ENCODE results near the gene TRAPPC5. TPM values are rescaled to one million over a fixed set of nuclear protein-coding genes. Genes with fewer than 3 reads are reported as not detected.

Gene TRAPPC5
- total RNA-seq, 1 donor from 2014 or later, result 110 TPM

GRCh38 chr19:7652061-7652641, 28.5 kb upstream of the TRAPPC5 start:
- peak; percentile 25 for DNase-seq (ENCODE audit: low read depth)
- Mint-ChIP-seq H3K36me3 (ENCODE audit: low read depth, unreplicated experiment) (no peaks in the 10 kb centered on the region), H3K4me1 (ENCODE audit: low read depth, unreplicated experiment) (no peaks in the 10 kb centered on the region), H3K27me3 (ENCODE audit: low read depth, unreplicated experiment) (peaks cover 37% of the 10 kb centered on the region), H3K9me3 (ENCODE audit: unreplicated experiment) (no peaks in the 10 kb centered on the region), H3K27ac (ENCODE audit: unreplicated experiment) (peak overlapping the region; percentile 77), H3K4me3 (ENCODE audit: unreplicated experiment) (peak overlapping the region; percentile 60)
- Histone ChIP-seq H3K4me1 (ENCODE audit: insufficient read depth, low read length) (no peaks in the 10 kb centered on the region), H3K27ac (ENCODE audit: low read depth, low read length) (no peak overlapping the region), H3K4me3 (ENCODE audit: insufficient read depth, low read depth, low read length) (no peak overlapping the region), H2AFZ (ENCODE audit: low read depth, low read length) (peak overlapping the region; percentile 68), H3K27me3 (ENCODE audit: insufficient read depth, low read length) (peaks cover 2% of the 10 kb centered on the region), H3K4me2 (ENCODE audit: low read length) (peak overlapping the region; percentile 72), H4K20me1 (ENCODE audit: insufficient read depth, low read length) (no peaks in the 10 kb centered on the region), H3K9me3 (ENCODE audit: insufficient read depth, low read depth, low read length) (no peaks in the 10 kb centered on the region), H3K9ac (ENCODE audit: low read length) (no peak overlapping the region), H3K36me3 (ENCODE audit: insufficient read depth, low read length) (no peaks in the 10 kb centered on the region), H3K79me2 (ENCODE audit: insufficient read depth, low read length) (no peaks in the 10 kb centered on the region)
- TF ChIP-seq, protein P1, sequence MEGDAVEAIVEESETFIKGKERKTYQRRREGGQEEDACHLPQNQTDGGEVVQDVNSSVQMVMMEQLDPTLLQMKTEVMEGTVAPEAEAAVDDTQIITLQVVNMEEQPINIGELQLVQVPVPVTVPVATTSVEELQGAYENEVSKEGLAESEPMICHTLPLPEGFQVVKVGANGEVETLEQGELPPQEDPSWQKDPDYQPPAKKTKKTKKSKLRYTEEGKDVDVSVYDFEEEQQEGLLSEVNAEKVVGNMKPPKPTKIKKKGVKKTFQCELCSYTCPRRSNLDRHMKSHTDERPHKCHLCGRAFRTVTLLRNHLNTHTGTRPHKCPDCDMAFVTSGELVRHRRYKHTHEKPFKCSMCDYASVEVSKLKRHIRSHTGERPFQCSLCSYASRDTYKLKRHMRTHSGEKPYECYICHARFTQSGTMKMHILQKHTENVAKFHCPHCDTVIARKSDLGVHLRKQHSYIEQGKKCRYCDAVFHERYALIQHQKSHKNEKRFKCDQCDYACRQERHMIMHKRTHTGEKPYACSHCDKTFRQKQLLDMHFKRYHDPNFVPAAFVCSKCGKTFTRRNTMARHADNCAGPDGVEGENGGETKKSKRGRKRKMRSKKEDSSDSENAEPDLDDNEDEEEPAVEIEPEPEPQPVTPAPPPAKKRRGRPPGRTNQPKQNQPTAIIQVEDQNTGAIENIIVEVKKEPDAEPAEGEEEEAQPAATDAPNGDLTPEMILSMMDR (IDR thresholded peaks at IDR 0.05; ENCODE audit: insufficient read depth, low read depth, low read length), result peak; percentile 97
- no peak for TF ChIP-seq EZH2 (IDR thresholded peaks at IDR 0.05; ENCODE audit: insufficient read depth, low read length)
- no peak for FAIRE-seq

DNA sequence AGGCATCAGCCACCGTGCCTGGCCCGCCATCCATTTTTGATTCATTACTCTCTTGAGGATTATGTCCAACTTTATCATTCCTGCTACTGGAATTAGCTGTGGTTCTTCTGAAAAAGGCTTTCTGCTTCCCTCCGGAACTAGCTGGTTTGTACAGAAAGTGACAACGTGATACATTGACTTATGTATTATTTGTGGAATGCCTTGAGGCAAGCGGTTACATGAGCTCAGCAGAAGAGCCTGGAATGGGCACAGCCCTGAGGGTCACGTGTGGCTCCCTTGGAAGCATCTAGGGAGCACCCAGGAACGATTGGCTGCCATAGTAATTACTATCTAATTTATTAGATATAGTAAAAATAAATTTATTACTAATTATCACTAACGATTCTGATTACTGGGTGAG, 26.2 kb upstream of the TRAPPC5 start:
- Mint-ChIP-seq H3K4me3 (ENCODE audit: unreplicated experiment) (no peak overlapping the region), H3K9me3 (ENCODE audit: unreplicated experiment) (no peaks in the 10 kb centered on the region), H3K36me3 (ENCODE audit: low read depth, unreplicated experiment) (no peaks in the 10 kb centered on the region), H3K4me1 (ENCODE audit: low read depth, unreplicated experiment) (no peaks in the 10 kb centered on the region), H3K27ac (ENCODE audit: unreplicated experiment) (no peak overlapping the region), H3K27me3 (ENCODE audit: low read depth, unreplicated experiment) (peaks cover 47% of the 10 kb centered on the region)
- DNase-seq (ENCODE audit: low read depth), result no peak
- Histone ChIP-seq H3K4me1 (ENCODE audit: insufficient read depth, low read length) (no peaks in the 10 kb centered on the region), H3K9me3 (ENCODE audit: insufficient read depth, low read depth, low read length) (no peaks in the 10 kb centered on the region), H3K9ac (ENCODE audit: low read length) (no peak overlapping the region), H2AFZ (ENCODE audit: low read depth, low read length) (no peak overlapping the region), H3K27me3 (ENCODE audit: insufficient read depth, low read length) (peaks cover 2% of the 10 kb centered on the region), H3K4me2 (ENCODE audit: low read length) (no peak overlapping the region), H3K27ac (ENCODE audit: low read depth, low read length) (no peak overlapping the region), H3K79me2 (ENCODE audit: insufficient read depth, low read length) (no peaks in the 10 kb centered on the region), H3K4me3 (ENCODE audit: insufficient read depth, low read depth, low read length) (no peak overlapping the region), H3K36me3 (ENCODE audit: insufficient read depth, low read length) (no peaks in the 10 kb centered on the region), H4K20me1 (ENCODE audit: insufficient read depth, low read length) (no peaks in the 10 kb centered on the region)
- TF ChIP-seq, protein P1 (IDR thresholded peaks at IDR 0.05; ENCODE audit: insufficient read depth, low read depth, low read length), result no peak
- TF ChIP-seq EZH2 (IDR thresholded peaks at IDR 0.05; ENCODE audit: insufficient read depth, low read length), result no peak
- FAIRE-seq, result no peak

DNA sequence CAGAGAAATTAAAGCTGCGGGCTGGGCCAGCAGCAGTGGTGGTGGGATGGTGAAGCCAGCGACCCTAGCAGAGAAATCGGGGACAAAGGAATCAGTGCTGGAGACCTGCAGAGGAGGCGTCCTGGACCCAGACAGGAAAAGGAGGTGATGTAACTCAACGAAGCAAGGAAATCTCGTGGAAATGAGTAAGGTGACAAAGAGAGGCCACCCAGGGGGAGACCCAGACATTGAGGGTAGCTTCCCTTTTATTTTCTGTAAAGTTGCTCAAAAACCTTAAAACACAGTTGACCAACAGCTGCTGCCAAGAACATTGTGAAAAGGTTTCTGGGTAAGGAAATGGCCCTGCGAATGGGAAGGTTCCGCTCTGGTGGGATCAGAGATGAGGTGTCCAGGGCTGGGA, 25.1 kb upstream of the TRAPPC5 start:
- H3K4me1 Mint-ChIP-seq (ENCODE audit: low read depth, unreplicated experiment), result no peaks in the 10 kb centered on the region
- no peaks in the 10 kb centered on the region for H3K4me1 ChIP-seq (ENCODE audit: insufficient read depth, low read length)
- no peaks in the 10 kb centered on the region for H3K9me3 ChIP-seq (ENCODE audit: insufficient read depth, low read depth, low read length)
- no peak overlapping the region for H3K4me3 ChIP-seq (ENCODE audit: insufficient read depth, low read depth, low read length)
- H4K20me1 ChIP-seq (ENCODE audit: insufficient read depth, low read length), result no peaks in the 10 kb centered on the region
- no peaks in the 10 kb centered on the region for H3K79me2 ChIP-seq (ENCODE audit: insufficient read depth, low read length)
- TF ChIP-seq, protein P1 (IDR thresholded peaks at IDR 0.05; ENCODE audit: insufficient read depth, low read depth, low read length), result no peak
- TF ChIP-seq EZH2 (IDR thresholded peaks at IDR 0.05; ENCODE audit: insufficient read depth, low read length), result no peak
- peaks cover 45% of the 10 kb centered on the region for H3K27me3 Mint-ChIP-seq (ENCODE audit: low read depth, unreplicated experiment)
- H3K36me3 ChIP-seq (ENCODE audit: insufficient read depth, low read length), result no peaks in the 10 kb centered on the region
- H2AFZ ChIP-seq (ENCODE audit: low read depth, low read length), result no peak overlapping the region
- no peaks in the 10 kb centered on the region for H3K36me3 Mint-ChIP-seq (ENCODE audit: low read depth, unreplicated experiment)
- peak overlapping the region; percentile 12 for H3K27ac Mint-ChIP-seq (ENCODE audit: unreplicated experiment)
- FAIRE-seq, result no peak
- DNase-seq (ENCODE audit: low read depth), result no peak
- H3K27me3 ChIP-seq (ENCODE audit: insufficient read depth, low read length), result peaks cover 4% of the 10 kb centered on the region
- H3K27ac ChIP-seq (ENCODE audit: low read depth, low read length), result no peak overlapping the region
- H3K9ac ChIP-seq (ENCODE audit: low read length), result no peak overlapping the region
- H3K9me3 Mint-ChIP-seq (ENCODE audit: unreplicated experiment), result no peaks in the 10 kb centered on the region
- no peak overlapping the region for H3K4me2 ChIP-seq (ENCODE audit: low read length)
- H3K4me3 Mint-ChIP-seq (ENCODE audit: unreplicated experiment), result no peak overlapping the region
